GM13977 (cell line): ENCODE data around the gene ACP6.

Experiments
- DNase-seq: peaks from one replicate; pipeline ENCODE4 v3.0.0; 2012; ENCODE audit warnings: low spot score
- CTCF ChIP-seq: IDR thresholded peaks from 2 replicates; pipeline ENCODE4 v1.5.1; 2012; ENCODE audit warnings: mild to moderate bottlenecking, control low read depth; ENCODE audit not compliant: insufficient read depth; ENCODE audit errors: extremely low read depth, missing control alignments
- in situ Hi-C: fragments of 300-500 bp; cut with MboI; formaldehyde crosslinking; loops from one replicate; pipeline ENCODE4 v1.12.0; 2022; ENCODE audit warnings: low sequenced_read_pairs, low pct_unique_long_range_greater_than_20kb, mixed read lengths, inconsistent platforms; ENCODE audit not compliant: unreplicated experiment

The ACP6 gene

GRCh38 chr1:147630447-147630846 is 39.9 kb downstream of the ACP6 start:
- in situ Hi-C loops, result loop anchor here (25.0 kb wide), 1 partner anchor 368 kb away; no protein-coding TSS in a partner anchor
- no peak for DNase-seq
- no peak for TF ChIP-seq CTCF

- TF ChIP-seq CTCF, result no peak
- in situ Hi-C loops, result loop anchor here (25.0 kb wide), 1 partner anchor 368 kb away; no protein-coding TSS in a partner anchor
- DNase-seq, result no peak
Measured at GRCh38 chr1:147630022-147630421, 40.3 kb downstream of the ACP6 start.

- no peak for TF ChIP-seq CTCF
- no peak for DNase-seq
- in situ Hi-C loops, result loop anchor here (25.0 kb wide), 1 partner anchor 366 kb away; no protein-coding TSS in a partner anchor
Measured at GRCh38 chr1:147628441-147628840, 41.9 kb downstream of the ACP6 start.

GRCh38 chr1:147627435-147628110 is 42.8 kb downstream of the ACP6 start:
- TF ChIP-seq CTCF, result peak; percentile 82
- peak; percentile 82 for DNase-seq
- in situ Hi-C loops, result loop anchor here (25.0 kb wide), 1 partner anchor 365 kb away; no protein-coding TSS in a partner anchor

- no peak for TF ChIP-seq CTCF
- DNase-seq, result no peak
- in situ Hi-C loops, result loop anchor here (25.0 kb wide), 1 partner anchor 364 kb away; no protein-coding TSS in a partner anchor
Measured at GRCh38 chr1:147626739-147627138, 43.6 kb downstream of the ACP6 start.

GRCh38 chr1:147626291-147626690 is 44.0 kb downstream of the ACP6 start:
- no peak for TF ChIP-seq CTCF
- no peak for DNase-seq
- in situ Hi-C loops, result loop anchor here (25.0 kb wide), 1 partner anchor 364 kb away; no protein-coding TSS in a partner anchor
